Tibial nerve (tissue), 4 donors: ENCODE results near the gene ATP5F1A.

Experiments
- EP300 ChIP-seq, 2 donors: sonication (generic); formaldehyde crosslinking; IDR thresholded peaks; one replicate each; pipeline ENCODE4 v1.6.1; 2017; ENCODE audit warnings: antibody characterized with exemption in 2 of 2, mild to moderate bottlenecking in 1 of 2
- POLR2A ChIP-seq, 2 donors: fragments of 450-650 bp; IDR thresholded peaks; one replicate each; pipeline ENCODE4 v1.6.1; 2017; ENCODE audit warnings: antibody characterized with exemption in 2 of 2, mild to moderate bottlenecking in 2 of 2, moderate library complexity in 2 of 2
- TF ChIP-seq, protein P1 (sequence below), 5 experiments: fragments of 200-600 bp in 3 of 5; fragments of 450-650 bp in 2 of 5; sonication (generic) in 3 of 5; IDR thresholded peaks; one replicate each; pipeline ENCODE4 v1.5.1; 2016 to 2019; ENCODE audit warnings: antibody characterized with exemption in 5 of 5, mild to moderate bottlenecking in 3 of 5, moderate library complexity in 2 of 5

DNA sequence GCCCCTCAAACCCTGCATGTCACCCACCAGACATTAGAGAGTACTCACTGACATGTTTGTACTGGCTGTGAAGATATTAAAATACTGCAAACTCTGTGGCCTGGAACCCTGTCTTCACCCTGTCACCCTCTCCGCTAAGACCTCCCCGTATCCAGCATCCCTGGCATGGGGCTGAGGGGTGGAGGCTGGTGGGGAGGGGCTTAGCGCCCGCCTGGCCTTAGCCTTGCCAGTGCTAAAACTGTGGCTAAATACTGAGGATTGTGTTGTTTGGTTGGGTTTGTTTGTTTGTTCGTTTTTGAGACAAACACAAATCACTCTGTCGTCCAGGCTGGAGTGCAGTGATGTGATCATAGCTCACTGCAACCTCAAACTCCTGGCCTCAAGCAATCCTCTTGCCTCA lies 27.9 kb downstream of the ATP5F1A start:
- TF ChIP-seq, protein P1, sequence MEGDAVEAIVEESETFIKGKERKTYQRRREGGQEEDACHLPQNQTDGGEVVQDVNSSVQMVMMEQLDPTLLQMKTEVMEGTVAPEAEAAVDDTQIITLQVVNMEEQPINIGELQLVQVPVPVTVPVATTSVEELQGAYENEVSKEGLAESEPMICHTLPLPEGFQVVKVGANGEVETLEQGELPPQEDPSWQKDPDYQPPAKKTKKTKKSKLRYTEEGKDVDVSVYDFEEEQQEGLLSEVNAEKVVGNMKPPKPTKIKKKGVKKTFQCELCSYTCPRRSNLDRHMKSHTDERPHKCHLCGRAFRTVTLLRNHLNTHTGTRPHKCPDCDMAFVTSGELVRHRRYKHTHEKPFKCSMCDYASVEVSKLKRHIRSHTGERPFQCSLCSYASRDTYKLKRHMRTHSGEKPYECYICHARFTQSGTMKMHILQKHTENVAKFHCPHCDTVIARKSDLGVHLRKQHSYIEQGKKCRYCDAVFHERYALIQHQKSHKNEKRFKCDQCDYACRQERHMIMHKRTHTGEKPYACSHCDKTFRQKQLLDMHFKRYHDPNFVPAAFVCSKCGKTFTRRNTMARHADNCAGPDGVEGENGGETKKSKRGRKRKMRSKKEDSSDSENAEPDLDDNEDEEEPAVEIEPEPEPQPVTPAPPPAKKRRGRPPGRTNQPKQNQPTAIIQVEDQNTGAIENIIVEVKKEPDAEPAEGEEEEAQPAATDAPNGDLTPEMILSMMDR (IDR thresholded peaks at IDR 0.05), result no peak
- TF ChIP-seq POLR2A (IDR thresholded peaks at IDR 0.05) (no peak), EP300 (IDR thresholded peaks at IDR 0.05) (no peak)
